ENCODE data around the gene PROM1.

Gene PROM1, protein sequence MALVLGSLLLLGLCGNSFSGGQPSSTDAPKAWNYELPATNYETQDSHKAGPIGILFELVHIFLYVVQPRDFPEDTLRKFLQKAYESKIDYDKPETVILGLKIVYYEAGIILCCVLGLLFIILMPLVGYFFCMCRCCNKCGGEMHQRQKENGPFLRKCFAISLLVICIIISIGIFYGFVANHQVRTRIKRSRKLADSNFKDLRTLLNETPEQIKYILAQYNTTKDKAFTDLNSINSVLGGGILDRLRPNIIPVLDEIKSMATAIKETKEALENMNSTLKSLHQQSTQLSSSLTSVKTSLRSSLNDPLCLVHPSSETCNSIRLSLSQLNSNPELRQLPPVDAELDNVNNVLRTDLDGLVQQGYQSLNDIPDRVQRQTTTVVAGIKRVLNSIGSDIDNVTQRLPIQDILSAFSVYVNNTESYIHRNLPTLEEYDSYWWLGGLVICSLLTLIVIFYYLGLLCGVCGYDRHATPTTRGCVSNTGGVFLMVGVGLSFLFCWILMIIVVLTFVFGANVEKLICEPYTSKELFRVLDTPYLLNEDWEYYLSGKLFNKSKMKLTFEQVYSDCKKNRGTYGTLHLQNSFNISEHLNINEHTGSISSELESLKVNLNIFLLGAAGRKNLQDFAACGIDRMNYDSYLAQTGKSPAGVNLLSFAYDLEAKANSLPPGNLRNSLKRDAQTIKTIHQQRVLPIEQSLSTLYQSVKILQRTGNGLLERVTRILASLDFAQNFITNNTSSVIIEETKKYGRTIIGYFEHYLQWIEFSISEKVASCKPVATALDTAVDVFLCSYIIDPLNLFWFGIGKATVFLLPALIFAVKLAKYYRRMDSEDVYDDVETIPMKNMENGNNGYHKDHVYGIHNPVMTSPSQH

DNA sequence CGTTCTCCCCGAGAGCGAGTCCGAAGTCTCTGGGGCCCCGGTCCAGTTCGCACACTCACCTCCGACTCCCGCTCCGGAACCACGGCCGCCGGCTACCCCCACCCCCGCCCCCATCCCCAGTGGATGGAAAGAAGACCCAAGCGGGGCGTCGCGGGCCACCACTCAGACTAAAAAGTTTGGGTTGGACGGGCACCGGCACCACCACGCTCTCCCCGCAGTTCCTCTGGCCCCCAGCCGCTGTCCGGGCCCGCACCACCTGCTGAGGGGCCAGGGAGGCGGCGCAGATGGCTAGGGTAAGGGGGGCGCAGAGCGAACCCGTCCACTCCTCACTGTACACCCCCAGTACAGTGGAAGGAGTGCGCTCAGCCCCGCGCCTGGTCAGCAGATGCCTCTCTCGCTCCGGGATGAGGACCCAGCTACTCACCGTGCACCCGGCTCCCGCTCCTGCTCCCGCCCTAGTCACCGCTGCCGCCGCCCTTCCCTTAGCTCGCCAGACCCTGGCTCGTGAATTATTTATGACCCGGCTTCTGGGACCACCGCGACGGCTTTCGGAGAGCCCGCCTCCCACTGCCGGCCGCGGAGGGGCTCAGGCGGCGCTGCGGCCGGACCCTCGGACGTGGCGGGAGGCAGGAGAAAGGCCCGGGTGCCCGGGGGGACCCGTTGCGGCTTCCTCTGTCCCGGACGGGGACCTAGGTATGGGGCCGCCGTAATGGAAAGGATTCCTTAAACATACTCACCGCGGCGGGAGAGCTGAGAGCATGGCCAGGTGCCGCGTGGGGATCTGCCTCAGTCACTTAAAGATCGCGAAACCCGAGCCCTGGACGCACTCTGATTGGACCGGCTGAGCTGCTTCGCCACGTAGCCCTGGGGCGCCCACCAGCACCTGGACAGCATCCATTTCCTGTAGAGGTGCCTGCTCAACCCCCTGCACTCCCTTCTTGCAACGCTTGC lies at the start of gene PROM1:
Gene PROM1, minus strand, starts transcription at position 783 of the 951 bp plus-strand sequence. CDS start 8,117 bp downstream, outside the sequence.
- DNase-seq (ENCODE audit: extremely low read depth in 1 of 2, low read depth in 1 of 2): no peak

DNA sequence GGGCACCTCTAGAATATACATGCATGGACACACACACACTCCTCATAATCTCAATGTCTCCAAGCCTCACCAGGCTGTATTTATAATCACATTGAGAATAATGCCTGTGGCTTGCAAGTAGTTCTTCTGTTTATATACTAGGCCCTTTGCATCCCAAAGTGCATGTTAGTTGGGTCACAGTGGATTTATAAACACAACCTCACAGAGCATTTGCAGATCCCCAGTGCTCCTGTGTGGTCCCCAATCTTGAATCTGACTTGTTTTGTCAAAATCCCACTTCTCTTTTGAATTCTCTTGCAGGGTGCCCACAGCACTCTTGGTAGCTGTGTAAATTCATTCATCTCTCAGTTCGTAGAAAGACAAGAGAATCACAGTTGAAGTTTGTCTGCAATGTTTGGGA lies 49.6 kb upstream of the PROM1 start:
- DNase-seq (ENCODE audit: extremely low read depth in 1 of 2, low read depth in 1 of 2): no peak

DNA sequence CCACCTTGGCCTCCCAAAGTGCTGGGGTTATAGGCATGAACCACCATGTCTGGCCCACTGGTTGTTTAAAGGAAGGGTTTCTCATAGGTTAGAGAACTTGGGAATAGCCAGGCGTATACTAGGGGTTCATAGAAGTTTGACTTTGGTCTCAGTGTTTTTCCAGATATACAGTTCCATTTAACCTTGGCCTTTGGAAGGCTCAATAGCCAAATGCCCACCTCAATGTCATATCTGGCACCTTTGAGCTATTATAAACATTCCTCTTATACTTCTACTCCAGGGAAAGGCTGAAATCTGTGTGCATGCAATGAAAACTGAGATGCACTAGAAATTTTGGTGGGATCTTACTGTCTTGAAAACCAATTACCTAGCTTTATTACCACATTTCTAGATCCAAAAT lies 47.5 kb upstream of the PROM1 start:
- no peak for DNase-seq (ENCODE audit: extremely low read depth in 1 of 2, low read depth in 1 of 2)

DNA sequence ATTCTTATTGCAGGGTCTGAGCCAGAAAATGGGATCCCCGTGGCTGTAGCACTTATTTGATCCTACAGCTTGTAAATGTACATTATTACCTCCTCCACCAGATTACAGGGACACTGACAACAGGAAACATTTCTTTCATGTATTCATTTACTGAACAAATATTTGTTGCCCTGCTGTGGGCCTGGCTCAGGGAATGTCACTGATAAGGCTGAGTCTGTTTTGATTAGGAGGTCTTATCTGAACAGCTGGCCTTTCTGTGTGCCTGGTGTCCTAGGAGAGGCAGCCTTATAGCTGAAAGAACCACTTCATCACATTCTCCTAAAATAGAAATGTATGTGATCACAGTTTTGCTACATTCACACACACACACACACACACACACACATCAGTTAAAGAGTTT lies 45.5 kb upstream of the PROM1 start:
- DNase-seq (ENCODE audit: extremely low read depth in 1 of 2, low read depth in 1 of 2): no peak

DNA sequence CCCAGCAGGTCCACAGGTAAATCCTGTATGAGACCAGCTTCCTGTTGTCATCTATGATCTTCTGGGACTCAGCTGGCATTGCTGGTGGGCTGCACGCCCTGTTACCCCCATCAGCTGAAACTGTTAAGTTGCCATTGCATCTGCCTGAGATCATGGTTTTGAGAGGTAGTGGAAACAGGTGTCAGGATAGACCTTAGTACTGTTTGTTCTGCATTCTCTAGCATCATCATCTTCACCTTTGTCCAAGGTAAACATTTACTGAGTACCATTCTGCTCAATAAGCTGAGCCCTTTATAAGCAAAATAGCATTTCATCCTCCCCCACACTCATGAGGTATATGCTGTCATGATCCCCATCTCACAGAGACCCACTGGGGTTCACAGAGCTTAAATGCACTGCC lies 42.9 kb upstream of the PROM1 start:
- no peak for DNase-seq (ENCODE audit: extremely low read depth in 1 of 2, low read depth in 1 of 2)

DNA sequence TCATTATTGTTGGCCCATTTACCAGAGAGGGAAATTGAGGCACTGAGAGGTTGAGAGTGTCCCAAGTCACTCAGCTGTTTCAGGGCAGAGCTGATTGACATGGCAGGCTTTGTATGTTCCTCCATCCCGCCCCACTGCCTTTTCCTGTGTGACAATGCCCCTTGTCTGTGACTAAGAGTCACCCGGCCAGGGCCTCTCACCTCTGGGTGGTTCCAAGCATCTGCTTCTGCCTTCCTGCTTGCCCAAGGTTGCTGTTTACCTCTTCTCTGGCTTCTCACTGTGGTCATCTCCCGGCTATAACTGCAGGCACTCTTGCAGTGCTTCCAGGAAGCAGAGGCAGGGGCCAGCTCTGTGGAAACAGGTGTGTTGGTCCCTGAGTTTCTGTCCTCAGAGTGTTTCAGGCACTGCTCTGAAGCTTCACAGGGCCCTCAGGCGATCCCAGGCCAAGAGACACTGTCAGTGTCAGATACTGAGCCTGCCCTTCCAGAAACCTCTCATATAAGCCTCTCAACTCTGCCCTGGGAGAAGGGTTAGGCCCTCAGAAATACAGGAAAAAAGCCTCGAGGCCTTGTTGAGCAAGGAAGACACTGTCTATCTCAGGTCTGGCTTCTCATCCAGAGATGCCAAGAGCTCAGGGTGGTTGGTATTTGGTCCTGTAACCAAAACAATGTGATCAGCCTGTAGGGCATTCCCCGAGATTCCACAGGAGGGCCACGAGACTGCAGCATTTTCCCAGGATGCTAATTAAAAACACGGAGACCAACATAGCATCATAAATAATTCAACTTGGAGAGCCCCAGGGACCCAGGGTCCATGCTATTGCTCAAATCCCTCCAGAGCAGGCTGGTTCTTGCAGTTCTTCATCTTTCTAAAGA lies 42.0 kb upstream of the PROM1 start:
- no peak for DNase-seq (ENCODE audit: extremely low read depth in 1 of 2, low read depth in 1 of 2)

DNA sequence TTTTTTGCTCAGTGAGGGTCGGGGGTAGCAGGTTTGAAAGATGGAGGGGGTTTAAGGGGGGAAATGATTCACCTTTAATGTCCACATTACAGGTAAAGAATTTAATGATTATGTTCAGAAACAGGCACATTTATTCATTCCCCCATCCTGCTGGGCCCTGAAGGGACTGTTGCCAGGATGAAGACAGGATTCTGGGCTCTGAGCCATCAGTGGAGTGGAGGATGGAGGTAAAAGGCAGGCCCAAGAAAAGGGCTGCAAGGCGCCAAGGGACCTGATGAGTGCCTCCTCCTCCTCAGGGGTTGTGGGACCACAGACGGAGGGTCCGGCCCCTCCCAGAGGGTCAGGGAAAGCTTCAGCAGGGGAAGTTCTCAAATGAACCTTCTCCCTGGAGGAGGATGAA lies 40.4 kb upstream of the PROM1 start:
- no peak for DNase-seq (ENCODE audit: extremely low read depth in 1 of 2, low read depth in 1 of 2)

DNA sequence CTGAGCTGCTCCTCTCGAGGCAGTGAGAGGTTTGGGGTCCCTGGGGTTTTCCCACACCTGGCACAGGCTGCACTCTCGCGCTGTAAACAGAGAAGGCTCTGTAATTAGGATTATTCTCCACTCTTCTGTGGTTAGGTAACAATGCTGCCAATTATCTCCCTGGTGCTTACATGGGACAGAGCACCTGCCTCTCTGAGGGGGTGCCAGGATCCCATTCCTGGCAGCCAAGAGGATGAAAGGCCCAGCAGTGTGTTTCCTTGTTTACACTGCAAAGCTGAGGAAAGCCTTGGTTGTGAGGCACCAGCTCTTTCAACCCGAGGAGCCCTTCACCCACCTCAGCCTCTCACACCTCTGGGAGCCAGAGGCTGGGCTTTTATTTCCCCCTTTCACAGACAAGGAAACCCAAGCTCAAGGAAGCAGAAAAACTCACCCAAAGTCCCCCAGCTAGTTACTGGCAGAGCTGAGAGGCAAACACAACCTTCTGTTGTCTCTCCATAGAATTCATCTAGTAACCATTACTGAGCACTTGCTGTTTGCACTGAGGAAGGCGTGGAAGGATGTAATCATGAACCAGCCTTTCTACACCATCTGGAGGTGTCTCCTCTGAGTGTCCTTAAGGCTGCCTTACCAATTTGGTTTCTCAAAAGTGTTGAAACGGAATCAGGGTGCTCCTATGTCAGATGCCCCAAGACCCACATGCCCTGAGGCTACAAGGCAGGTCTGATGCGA lies 39.7 kb upstream of the PROM1 start:
- DNase-seq (ENCODE audit: extremely low read depth in 1 of 2, low read depth in 1 of 2): no peak

DNA sequence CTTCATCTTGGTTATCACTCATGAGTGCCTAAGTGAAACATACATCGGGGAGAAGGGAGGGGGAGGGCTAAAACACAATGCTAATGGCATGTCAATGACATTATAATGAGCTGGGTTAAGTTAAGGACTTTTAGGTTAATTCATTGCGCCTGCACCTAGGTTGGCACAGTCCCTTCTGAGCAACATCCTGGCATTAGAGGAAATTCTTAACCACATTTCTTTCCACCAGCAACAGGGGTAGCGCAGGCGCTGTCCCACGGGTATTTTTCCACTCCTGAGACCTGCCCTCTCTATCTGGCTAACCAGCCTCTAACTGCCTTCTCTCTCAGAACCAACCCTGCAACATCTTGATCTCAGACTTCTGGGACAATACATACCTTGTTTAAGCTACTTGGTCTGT lies 39.0 kb upstream of the PROM1 start:
- peak in 1 of 2 donors; percentile 7 for DNase-seq (ENCODE audit: extremely low read depth in 1 of 2, low read depth in 1 of 2)

DNA sequence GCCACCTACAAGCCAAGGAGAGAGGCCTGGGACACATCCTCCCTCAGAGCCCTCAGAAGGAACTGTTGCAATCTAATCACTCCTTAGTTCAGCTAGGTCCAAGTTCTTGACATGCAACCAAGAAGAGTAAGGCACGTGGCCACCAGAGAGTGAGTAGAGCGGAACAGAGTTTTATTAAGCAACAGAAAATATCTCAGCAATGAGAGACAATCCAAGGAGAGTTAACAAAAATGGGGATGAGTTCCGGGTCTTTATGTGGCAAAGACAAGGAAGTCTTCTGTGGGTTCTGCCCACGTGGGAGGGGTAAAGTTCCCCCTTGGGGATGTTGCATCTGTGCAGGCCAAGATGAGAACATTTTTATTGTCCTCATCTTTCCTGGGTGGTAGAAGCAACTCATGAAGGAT lies 38.5 kb upstream of the PROM1 start:
- no peak for DNase-seq (ENCODE audit: extremely low read depth in 1 of 2, low read depth in 1 of 2)

DNA sequence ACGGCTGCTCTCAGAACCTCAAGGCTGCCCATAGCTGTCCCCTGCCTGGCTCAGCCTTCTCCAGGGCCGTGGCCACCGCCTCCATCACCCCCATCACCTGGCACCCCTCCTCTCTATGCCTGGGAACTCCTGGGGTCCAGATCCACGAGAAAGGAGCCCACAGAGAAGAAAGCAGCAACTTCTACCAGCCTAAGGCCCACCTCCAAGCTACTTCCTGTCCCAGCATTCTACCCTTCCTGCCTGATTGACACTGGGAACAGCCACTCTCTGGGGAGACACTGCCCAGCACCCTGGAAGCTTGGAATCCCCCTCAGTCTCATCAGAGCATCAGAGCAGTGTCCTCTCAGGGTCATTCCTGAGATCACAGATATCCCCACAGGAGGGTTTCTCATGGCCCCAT lies 36.9 kb upstream of the PROM1 start:
- DNase-seq (ENCODE audit: extremely low read depth in 1 of 2, low read depth in 1 of 2): no peak

DNA sequence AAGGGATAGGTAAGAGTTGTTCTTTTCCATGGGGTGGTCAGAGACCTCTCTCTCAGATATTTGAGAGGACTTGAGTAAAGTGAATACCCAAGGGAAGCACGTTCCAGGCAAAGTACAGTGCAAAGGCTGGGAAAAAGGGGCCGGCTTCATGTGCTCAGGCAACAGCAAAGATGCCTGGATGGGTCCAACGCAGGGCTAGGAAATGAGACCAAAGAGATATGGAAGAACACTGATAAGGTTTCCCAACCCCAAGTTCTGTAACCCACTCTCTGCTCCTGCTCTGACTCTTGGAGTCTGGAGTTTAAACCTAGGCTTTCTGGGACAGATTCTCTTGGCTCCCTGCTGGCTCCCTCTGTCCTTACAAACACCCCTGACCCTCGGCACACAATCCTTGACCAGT lies 36.2 kb upstream of the PROM1 start:
- DNase-seq (ENCODE audit: extremely low read depth in 1 of 2, low read depth in 1 of 2): no peak

DNA sequence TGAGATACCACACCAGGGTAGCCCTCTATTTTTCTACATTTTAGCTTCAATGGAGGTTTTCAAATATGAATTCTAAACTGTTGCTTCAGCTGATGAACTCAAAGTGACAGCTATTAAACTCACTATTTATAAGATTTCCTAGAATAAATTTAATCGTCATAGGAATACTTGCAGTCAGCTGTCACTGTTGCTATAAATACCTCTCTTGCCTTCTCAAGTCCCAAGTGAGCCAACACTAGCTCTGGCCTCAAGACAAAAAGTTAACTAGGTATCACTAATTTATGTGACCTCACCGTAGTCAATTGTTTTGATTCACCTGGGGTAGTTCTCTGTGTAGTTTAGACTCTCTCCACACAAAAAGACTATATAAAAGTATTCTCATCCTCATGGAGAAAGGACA lies 34.3 kb upstream of the PROM1 start:
- DNase-seq (ENCODE audit: extremely low read depth in 1 of 2, low read depth in 1 of 2): no peak

DNA sequence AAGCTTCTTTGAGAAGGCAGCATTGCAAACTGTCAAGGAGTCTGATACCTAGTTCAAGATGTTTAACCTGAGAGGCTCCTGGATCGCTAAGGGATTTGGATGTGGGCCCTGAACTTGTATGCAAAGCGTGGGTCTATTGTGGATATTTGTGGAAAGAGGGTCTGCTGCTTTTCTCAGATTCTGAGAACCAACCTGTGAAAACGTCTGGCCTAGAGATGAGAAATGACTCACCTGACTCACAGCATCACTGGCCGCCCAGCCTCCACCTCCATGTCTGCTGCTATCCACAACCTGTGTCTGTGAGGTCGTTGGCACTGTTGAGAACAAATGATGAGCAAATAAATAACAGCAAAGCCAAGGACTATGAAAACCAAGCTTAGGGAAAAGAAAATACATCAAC lies 33.3 kb upstream of the PROM1 start:
- DNase-seq (ENCODE audit: extremely low read depth in 1 of 2, low read depth in 1 of 2): no peak

DNA sequence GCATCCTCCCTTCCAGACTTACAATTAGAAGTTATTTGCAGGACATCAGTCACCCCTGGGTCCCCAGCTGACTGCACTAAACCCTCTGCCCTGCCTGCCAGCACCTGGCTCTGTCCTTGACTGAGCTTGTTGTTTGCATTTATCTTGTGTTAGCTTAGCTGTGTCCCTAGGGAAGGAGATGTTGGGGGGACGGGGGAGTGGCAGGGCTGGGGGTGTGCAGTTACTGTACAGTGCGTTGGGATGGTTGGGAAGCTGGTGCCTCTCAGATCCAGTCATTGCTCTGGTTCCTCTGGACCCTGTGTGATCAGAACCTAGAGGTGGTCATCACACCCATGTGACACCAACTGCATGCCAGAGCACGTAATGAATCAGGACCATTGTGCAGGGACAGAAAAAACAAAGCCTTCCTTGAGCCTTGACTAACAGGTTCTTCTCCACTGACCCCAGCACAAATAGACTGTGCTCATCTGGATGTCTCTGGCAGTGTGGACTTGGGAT lies 32.7 kb upstream of the PROM1 start:
- DNase-seq (ENCODE audit: extremely low read depth in 1 of 2, low read depth in 1 of 2): no peak

DNA sequence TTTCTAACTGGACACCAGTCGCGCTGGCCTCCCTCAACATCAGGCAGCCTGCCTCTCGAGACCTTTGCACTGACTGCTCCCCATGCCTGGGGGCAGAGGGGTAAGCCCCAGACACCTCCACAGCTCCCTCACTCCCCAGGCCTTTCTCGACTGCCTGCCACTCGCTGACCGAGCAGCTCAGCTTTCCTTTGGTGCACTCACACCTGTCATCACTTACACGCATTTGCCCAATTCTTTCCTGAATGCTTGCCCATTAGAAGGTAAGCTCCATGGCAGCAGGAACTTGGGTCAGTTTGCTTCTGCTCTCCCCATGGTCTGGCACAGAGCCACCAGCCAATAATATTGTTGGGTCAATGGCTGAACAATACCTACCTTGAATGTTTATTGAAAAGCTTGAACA lies 32.2 kb upstream of the PROM1 start:
- no peak for DNase-seq (ENCODE audit: extremely low read depth in 1 of 2, low read depth in 1 of 2)

DNA sequence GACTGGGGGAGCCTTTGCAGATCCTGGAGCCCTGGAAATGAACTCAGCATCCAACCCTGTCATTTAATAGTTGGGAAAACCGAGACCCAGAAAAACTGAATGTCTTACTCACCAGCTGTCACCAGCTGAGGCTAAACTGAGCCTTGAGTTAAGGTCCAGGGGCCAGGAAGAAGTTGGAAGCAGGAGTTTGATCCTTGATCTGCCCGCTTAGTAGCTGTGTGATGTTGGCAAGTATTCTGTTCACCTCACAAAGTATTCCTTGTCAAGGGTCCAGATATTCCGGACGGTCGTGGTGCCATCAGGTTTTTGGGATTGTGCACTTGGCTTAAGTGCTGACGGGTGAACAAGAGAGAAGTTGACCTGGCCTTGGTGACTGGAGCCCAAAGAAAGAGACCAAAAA lies 30.7 kb upstream of the PROM1 start:
- DNase-seq (ENCODE audit: extremely low read depth in 1 of 2, low read depth in 1 of 2): no peak

DNA sequence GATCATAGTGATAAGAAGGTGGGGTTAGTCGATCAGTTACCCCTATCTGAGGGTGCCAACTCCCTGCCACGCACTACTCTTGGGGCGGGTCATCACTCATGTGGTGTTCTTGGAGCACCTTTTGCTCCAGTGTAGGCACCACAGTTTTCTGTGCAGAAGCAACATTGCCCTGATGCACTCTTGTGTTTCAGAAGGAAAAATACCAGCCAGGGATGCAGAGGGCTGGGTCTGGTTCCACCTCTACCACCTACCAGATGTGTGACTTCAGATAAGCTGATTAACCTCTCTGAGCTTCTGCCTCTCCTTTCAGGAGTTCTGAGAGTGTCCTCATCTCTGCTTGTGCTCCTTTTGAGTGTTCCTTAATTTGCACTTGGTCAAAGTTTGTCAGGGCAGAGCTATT lies 29.9 kb upstream of the PROM1 start:
- no peak for DNase-seq (ENCODE audit: extremely low read depth in 1 of 2, low read depth in 1 of 2)

DNA sequence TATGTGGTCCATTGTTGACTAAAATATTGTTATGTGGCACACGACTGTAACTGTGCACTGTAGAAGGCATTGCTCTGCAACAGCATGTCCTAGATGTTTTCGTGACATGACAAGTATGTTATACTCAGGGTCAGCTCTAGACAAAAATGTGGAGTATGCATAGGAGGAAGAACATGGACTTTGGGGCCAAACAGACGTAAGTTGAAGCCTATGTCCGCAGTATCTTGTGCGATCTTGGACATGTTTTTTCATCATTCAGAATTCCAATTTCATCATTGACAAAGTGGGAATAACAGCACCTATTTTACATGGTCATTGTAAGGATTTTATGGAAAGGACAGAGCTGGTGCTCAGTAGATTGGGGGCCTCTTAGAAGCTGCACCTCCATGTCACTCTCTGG lies 27.7 kb upstream of the PROM1 start:
- DNase-seq (ENCODE audit: extremely low read depth in 1 of 2, low read depth in 1 of 2): no peak
